Breast epithelium (tissue), 4 donors: ENCODE results near the gene SKOR1. TPM values are rescaled to one million over a fixed set of nuclear protein-coding genes. Genes with fewer than 3 reads are reported as not detected.

Experiments used
- DNase-seq, 2 donors: peaks; one replicate each; pipeline ENCODE4 v3.0.0-alpha.2; 2019; ENCODE audit warnings: low spot score in 2 of 2
- H3K27ac ChIP-seq, 2 donors: fragments of 200-600 bp; sonication (generic) in 1 of 2; one replicate each; pipeline ENCODE4 v1.5.1; 2016 to 2019; ENCODE audit warnings: mild to moderate bottlenecking in 1 of 2
- H3K27me3 ChIP-seq, 2 donors: fragments of 200-600 bp; sonication (generic) in 1 of 2; one replicate each; pipeline versions ENCODE4 v1.5.1 to v1.6.0; 2017 to 2019; ENCODE audit warnings: control low read depth in 1 of 2, mild to moderate bottlenecking in 1 of 2
- H3K36me3 ChIP-seq: fragments of 200-600 bp; one replicate; pipeline ENCODE4 v1.5.1; 2019
- H3K4me1 ChIP-seq, 2 donors: fragments of 200-600 bp; sonication (generic); one replicate each; pipeline ENCODE4 v1.5.1; 2016 to 2019; ENCODE audit warnings: control low read depth in 1 of 2
- H3K4me3 ChIP-seq, 3 donors: fragments of 200-600 bp; sonication (generic); 1 replicate in 2 of 3; 2 replicates in 1 of 3; pipeline ENCODE4 v1.5.1; 2016 to 2019; ENCODE audit warnings: mild to moderate bottlenecking in 3 of 3, moderate library complexity in 2 of 3
- H3K9me3 ChIP-seq, 2 donors: fragments of 200-600 bp; sonication (generic) in 1 of 2; one replicate each; pipeline ENCODE4 v1.5.1; 2016 to 2019; ENCODE audit warnings: control low read depth in 1 of 2
- POLR2A ChIP-seq: fragments of 450-650 bp; IDR thresholded peaks from one replicate; pipeline ENCODE4 v1.6.1; 2016; ENCODE audit warnings: antibody characterized with exemption, mild to moderate bottlenecking, moderate library complexity
- POLR2AphosphoS5 ChIP-seq, 3 donors: sonication (generic); formaldehyde crosslinking; IDR thresholded peaks; one replicate each; pipeline ENCODE4 v1.6.1; 2017; ENCODE audit warnings: antibody characterized with exemption in 3 of 3
- intact Hi-C: fragments of 100-400 bp; cut with DNase I; formaldehyde crosslinking; loops from one replicate; pipeline ENCODE4 v1.15.1; 2023; ENCODE audit warnings: low total_unique reads
- total RNA-seq, 3 donors: library from RNA; depleted of rRNA; stranded (reverse); fragments of >200 nt; gene quantifications; one replicate each; pipeline ENCODE4 v1.1.0, GENCODE V29; 2016
- TF ChIP-seq, protein P1 (sequence below), 3 donors: fragments of 450-650 bp; IDR thresholded peaks; one replicate each; pipeline ENCODE4 v1.5.1; 2016 to 2017; ENCODE audit warnings: antibody characterized with exemption in 3 of 3, mild to moderate bottlenecking in 3 of 3, moderate library complexity in 3 of 3

The SKOR1 gene
- total RNA-seq, 3 donors from 2014 or later = 0.98 to 1.8 (median 1.1) TPM

DNA sequence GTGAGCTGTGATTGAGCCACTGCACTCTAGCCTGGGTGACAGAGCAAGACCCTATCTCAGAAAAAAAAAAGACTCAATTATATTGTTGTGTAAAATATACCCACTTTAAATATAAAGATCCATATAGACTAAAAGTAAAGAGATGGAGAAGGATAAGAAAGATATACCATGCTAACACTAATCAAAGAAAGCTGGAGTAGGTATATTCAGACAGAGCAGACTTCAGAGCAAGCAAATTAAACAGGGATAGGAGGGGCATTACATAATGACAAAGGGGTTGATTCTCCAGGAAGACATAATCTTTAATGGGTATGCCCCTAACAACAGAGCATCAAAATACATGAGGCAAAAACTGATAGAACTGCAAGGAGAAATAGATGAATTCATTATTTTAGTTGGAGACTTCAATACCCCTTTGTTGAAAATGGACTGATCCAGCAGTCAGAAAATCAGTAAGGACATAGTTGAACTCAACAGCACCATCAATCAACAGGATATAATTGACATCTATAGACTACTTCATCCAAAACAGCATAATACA, 45.6 kb downstream of the SKOR1 start:
- no peak for DNase-seq
- intact Hi-C loops = no loop called here
- H3K27me3 ChIP-seq = no peaks in the 10 kb centered on the region
- H3K27ac ChIP-seq = no peak overlapping the region
- TF ChIP-seq POLR2AphosphoS5 (IDR thresholded peaks at IDR 0.05) = no peak
- TF ChIP-seq POLR2A = no peak
- TF ChIP-seq, protein P1, sequence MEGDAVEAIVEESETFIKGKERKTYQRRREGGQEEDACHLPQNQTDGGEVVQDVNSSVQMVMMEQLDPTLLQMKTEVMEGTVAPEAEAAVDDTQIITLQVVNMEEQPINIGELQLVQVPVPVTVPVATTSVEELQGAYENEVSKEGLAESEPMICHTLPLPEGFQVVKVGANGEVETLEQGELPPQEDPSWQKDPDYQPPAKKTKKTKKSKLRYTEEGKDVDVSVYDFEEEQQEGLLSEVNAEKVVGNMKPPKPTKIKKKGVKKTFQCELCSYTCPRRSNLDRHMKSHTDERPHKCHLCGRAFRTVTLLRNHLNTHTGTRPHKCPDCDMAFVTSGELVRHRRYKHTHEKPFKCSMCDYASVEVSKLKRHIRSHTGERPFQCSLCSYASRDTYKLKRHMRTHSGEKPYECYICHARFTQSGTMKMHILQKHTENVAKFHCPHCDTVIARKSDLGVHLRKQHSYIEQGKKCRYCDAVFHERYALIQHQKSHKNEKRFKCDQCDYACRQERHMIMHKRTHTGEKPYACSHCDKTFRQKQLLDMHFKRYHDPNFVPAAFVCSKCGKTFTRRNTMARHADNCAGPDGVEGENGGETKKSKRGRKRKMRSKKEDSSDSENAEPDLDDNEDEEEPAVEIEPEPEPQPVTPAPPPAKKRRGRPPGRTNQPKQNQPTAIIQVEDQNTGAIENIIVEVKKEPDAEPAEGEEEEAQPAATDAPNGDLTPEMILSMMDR (IDR thresholded peaks at IDR 0.05) = no peak
- no peaks in the 10 kb centered on the region for H3K4me1 ChIP-seq
- H3K4me3 ChIP-seq = no peak overlapping the region
- H3K9me3 ChIP-seq = peaks cover 4% of the 10 kb centered on the region in 2 donors
- no peaks in the 10 kb centered on the region for H3K36me3 ChIP-seq

GRCh38 chr15:67873777-67874176, 48.5 kb downstream of the SKOR1 start:
- peaks cover 4% of the 10 kb centered on the region in 2 donors for H3K9me3 ChIP-seq
- no peak overlapping the region for H3K27ac ChIP-seq
- no peaks in the 10 kb centered on the region for H3K36me3 ChIP-seq
- no peaks in the 10 kb centered on the region for H3K27me3 ChIP-seq
- intact Hi-C loops = no loop called here
- no peak for TF ChIP-seq POLR2AphosphoS5 (IDR thresholded peaks at IDR 0.05)
- no peak for TF ChIP-seq POLR2A
- TF ChIP-seq, protein P1 (IDR thresholded peaks at IDR 0.05) = no peak
- no peak overlapping the region for H3K4me3 ChIP-seq
- no peak for DNase-seq
- no peaks in the 10 kb centered on the region for H3K4me1 ChIP-seq

GRCh38 chr15:67878712-67879206, 53.5 kb downstream of the SKOR1 start:
- Histone ChIP-seq H3K4me3 (no peak overlapping the region), H3K27me3 (no peaks in the 10 kb centered on the region), H3K27ac (no peak overlapping the region), H3K9me3 (peaks cover 0 to 1% of the 10 kb centered on the region in 2 donors), H3K4me1 (no peaks in the 10 kb centered on the region), H3K36me3 (no peaks in the 10 kb centered on the region)
- TF ChIP-seq, protein P1 (IDR thresholded peaks at IDR 0.05) = no peak
- TF ChIP-seq POLR2AphosphoS5 (IDR thresholded peaks at IDR 0.05) = no peak
- no peak for TF ChIP-seq POLR2A
- intact Hi-C loops = no loop called here
- no peak for DNase-seq

DNA sequence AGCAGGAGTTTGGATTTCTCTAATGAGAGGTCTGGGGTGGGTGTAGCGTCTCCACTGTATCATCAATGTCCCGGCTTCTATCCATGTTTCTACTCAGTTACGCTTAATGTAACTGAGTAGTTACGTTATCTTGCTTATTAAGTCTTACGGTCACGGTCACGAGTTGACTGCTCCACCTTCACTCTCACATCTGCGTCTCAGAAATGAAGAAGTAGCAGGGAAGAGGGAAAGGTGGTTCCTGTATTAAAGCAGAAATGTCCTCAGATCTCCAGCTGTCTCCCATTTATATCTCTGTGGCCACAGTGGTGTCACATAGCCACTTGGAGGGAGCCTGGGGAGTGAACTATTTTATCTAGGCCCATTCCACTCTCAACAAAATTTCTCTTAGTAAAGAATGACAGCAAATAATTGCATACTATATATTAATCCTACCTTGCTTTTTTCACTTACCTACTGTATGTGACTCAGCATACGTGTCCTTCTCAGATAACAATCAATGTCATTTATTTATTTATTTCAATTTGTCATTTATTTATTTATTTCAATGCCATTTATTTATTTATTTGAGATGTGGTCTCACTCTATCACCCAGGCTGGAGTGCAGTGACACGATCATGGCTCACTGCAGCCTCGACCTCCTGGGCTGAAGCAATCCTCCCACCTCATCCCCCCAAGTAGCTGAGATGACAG, 54.3 kb downstream of the SKOR1 start:
- no peaks in the 10 kb centered on the region for H3K9me3 ChIP-seq
- no peak overlapping the region for H3K27ac ChIP-seq
- no peak for DNase-seq
- H3K4me3 ChIP-seq = no peak overlapping the region
- no peaks in the 10 kb centered on the region for H3K36me3 ChIP-seq
- no peak for TF ChIP-seq POLR2A
- no peak for TF ChIP-seq POLR2AphosphoS5 (IDR thresholded peaks at IDR 0.05)
- H3K4me1 ChIP-seq = no peaks in the 10 kb centered on the region
- H3K27me3 ChIP-seq = no peaks in the 10 kb centered on the region
- intact Hi-C loops = no loop called here

DNA sequence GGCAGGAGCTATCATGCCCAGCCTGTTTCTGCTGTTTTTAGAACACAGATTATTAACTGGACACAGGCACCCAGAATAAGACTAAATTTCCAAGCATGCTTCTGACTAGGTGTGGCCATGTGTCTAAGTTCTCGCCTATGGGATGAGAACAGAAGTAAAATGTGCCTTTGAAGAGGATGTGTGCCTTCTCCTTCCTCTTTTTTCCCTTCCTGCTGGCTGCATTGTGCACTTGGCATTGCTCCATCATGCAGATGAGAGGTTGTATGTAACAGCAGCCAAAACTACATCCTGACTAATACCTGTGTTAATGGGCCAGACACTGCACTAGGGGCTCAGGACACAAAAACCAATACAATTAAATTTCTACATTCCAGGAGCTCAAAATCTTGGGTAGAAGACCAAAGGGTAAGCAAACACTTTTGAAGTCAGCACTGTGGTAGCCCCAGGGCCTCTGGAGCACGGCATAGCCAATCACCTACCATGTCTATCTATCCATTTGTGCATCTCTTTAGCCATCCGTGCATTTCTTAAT, 55.4 kb downstream of the SKOR1 start:
- peak in 1 of 2 donors; percentile 48 for DNase-seq
- no peaks in the 10 kb centered on the region for H3K4me1 ChIP-seq
- H3K9me3 ChIP-seq = no peaks in the 10 kb centered on the region
- H3K36me3 ChIP-seq = no peaks in the 10 kb centered on the region
- intact Hi-C loops = no loop called here
- H3K27me3 ChIP-seq = no peaks in the 10 kb centered on the region
- peak overlapping the region in 1 of 2 donors; percentile 15 for H3K27ac ChIP-seq
- TF ChIP-seq POLR2AphosphoS5 (IDR thresholded peaks at IDR 0.05) (no peak), POLR2A (no peak)
- TF ChIP-seq, protein P1 (IDR thresholded peaks at IDR 0.05) = no peak
- H3K4me3 ChIP-seq = no peak overlapping the region
